ENCODE results near the gene TTLL11.
"Not testable (repeated sequence)": the region's sequence is repeated elsewhere in the genome, so short reads cannot be mapped to it uniquely, and the experiment has no call there.

The TTLL11 gene

GRCh38 chr9:122040561-122041242 is 52.4 kb downstream of the TTLL11 start:
- DNase-seq = no peak

GRCh38 chr9:122039234-122039633 is 53.9 kb downstream of the TTLL11 start:
- DNase-seq = no peak

GRCh38 chr9:122036988-122037387 is 56.1 kb downstream of the TTLL11 start:
- no peak for DNase-seq

GRCh38 chr9:122036408-122036807 is 56.7 kb downstream of the TTLL11 start:
- DNase-seq = no peak

- DNase-seq = no peak
These were observed 59.2 kb downstream of the TTLL11 start for GRCh38 chr9:122033775-122034373.

GRCh38 chr9:122032346-122032745 is 60.8 kb downstream of the TTLL11 start:
- no peak for DNase-seq

GRCh38 chr9:122031776-122032175 is 61.3 kb downstream of the TTLL11 start:
- no peak for DNase-seq

GRCh38 chr9:122031157-122031556 is 62.0 kb downstream of the TTLL11 start:
- DNase-seq = no peak

GRCh38 chr9:122030357-122030756 is 62.8 kb downstream of the TTLL11 start:
- no peak for DNase-seq

- DNase-seq = no peak
These were observed 63.2 kb downstream of the TTLL11 start for GRCh38 chr9:122029898-122030297.

GRCh38 chr9:122028089-122028488 is 65.0 kb downstream of the TTLL11 start:
- DNase-seq = no peak

- DNase-seq = no peak
These were observed 72.7 kb downstream of the TTLL11 start for GRCh38 chr9:122020398-122020797.

- no peak for DNase-seq
These were observed 76.4 kb downstream of the TTLL11 start for GRCh38 chr9:122016744-122017143.

- no peak for DNase-seq
These were observed 76.8 kb downstream of the TTLL11 start for GRCh38 chr9:122016309-122016708.

- no peak for DNase-seq
These were observed 77.8 kb downstream of the TTLL11 start for GRCh38 chr9:122015170-122015821.

GRCh38 chr9:122011818-122012498 is 81.2 kb downstream of the TTLL11 start:
- DNase-seq = no peak

GRCh38 chr9:122008559-122008958 is 84.5 kb downstream of the TTLL11 start:
- DNase-seq = no peak

- DNase-seq = no peak
These were observed 85.3 kb downstream of the TTLL11 start for GRCh38 chr9:122007837-122008236.

GRCh38 chr9:122005597-122005996 is 87.5 kb downstream of the TTLL11 start:
- no peak for DNase-seq

GRCh38 chr9:122004589-122004988 is 88.5 kb downstream of the TTLL11 start:
- no peak for DNase-seq

GRCh38 chr9:122001491-122002201 is 91.5 kb downstream of the TTLL11 start:
- no peak for DNase-seq

- DNase-seq = not testable (repeated sequence)
These were observed 92.6 kb downstream of the TTLL11 start for GRCh38 chr9:122000526-122000925.

- no peak for DNase-seq
These were observed 93.6 kb downstream of the TTLL11 start for GRCh38 chr9:121999556-121999955.

Data from NCI-H187 (cell line).